Stimulated activated CD8-positive, alpha-beta memory T cell treated with anti-CD3 and anti-CD28 coated beads, Interleukin-4, amount 100 ng/mL, for 4 hours (primary cell): ENCODE results near the gene CNKSR3.

ENCODE experiments used
- DNase-seq, 2 donors: peaks; one replicate each; pipeline ENCODE4 v3.0.0-alpha.2; 2020; ENCODE audit warnings: low read depth in 2 of 2, low spot score in 1 of 2

Gene CNKSR3

DNA sequence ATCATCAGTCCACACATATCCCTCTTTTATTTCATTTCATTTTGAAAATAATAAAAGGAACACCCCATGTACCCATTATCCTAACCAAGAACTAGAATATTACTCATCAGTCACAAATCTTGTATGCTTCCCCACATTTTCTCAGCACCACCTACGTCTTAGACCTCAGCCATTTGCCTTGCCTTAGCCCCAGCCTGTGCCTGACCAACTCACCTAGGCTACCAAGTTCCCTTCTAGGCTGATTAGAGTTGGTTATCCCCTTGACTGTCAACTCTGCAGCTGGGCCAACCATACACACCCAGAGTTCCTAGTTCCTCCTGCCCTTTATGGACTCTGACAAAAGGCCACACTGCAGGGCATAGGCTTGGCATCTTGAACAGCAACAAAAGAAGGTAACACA, 120.5 kb downstream of the CNKSR3 start:
- DNase-seq: no peak

DNA sequence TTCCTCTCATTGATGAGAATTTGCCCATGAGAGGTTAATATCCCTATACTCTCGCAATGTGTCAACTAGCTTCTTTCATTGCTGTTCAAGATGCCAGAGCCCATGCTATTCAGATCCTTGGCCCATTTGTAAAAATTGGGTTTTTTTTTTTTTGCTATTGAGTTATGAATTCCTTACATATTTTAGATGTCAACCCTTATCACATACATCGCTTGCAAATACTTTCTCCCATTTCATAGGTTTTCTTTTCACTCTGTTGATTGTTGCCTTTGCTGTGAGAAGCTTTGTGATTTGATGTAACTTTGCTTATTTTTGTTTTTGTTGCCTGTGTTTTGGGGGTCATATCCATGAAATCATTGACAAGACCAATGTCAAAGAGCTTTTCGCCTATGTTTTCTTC, 121.7 kb downstream of the CNKSR3 start:
- no peak for DNase-seq

DNA sequence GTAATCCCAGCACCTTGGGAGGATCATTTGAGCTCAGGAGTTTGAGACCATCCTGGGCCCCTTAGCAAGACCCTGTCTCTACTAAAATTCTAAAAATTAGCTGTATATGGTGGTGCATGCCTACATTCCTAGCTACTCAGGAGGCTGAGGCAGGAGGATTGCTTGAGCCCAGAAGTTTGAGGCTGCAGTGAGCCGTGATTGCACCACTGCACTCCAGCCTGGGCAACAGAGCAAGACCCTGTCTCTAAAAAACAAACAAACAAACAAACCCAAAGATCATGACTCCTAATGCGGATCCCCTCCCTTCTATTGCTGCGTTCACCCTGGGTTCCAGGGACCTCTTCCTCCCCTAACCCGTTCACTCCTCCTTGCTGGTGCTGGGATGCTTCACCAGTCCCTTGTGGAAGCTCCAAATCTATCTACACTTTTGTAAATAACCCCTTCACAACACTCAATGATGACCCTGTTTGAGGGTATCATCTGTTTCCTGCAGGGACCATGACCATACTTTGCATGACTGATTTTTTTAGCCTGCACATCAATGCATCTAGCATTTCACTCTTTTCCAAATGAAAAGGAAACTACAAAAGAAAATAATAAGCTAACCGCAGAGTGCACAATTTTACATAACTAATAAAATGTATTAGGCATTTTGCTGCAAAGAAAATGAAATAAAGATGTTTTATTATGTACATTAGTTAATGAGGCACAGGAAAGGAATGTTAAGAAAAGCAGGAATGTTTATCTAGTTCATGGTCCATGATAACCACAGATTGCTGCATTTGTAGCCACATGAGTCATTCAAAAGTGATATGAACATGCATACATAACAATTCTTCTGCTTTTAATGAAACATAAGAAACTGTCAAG, 123.4 kb downstream of the CNKSR3 start:
- DNase-seq: no peak

DNA sequence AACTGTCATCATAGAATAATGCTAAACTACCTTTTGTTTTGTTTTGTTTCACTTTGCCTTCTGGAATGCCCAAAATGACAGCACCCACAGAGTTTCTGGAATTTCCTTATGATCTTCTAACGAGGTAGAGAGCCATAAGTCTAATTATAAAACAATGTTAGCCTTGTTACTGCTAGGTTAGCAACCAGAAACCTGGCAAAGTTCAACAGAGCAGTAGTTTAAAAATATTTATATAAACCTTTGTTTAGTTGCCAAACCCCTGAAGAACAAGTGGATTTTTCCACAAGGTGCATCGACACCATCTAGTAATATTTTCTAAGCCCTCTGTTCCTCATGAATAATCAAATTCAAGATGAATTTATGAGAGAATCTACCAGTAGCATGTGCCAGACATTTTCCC, 126.3 kb downstream of the CNKSR3 start:
- no peak for DNase-seq

DNA sequence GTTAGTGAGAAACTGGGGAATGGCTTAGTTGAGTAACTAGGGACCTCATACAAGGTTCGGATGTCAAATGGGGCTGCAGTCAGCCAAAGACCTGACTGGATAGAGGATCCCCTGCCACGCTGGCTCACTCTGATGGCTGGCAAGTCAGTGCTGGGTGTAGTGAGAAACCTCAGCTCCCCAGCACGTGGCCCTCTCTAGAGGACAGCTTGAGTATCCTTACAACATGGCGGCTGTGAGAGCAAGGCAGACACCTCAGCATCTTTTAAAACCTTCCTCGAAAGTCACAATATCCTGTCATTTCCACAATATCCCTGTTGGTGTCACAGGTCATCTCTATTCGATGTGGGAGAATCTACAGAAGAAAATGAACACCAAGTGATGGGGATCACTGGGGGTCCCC, 127.2 kb downstream of the CNKSR3 start:
- DNase-seq: no peak

DNA sequence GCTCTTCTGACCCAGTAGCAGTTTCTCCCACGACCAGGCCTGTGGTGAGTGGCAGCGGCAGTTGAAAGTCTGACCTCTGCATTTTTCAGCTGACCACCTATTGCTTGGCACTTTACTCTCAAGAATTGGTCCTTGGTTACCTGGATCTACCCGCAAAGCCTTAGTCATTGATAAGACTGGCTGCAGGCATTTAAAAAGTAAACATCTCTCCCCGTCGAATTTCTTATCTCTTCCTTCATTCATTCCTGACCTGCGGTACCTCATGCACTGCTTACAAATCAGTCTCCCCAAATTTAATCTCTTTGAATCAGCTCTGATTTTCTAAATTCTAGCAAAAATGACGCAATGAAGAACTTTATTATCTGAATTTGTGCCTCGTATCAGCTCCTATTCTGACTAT, 127.7 kb downstream of the CNKSR3 start:
- no peak for DNase-seq

DNA sequence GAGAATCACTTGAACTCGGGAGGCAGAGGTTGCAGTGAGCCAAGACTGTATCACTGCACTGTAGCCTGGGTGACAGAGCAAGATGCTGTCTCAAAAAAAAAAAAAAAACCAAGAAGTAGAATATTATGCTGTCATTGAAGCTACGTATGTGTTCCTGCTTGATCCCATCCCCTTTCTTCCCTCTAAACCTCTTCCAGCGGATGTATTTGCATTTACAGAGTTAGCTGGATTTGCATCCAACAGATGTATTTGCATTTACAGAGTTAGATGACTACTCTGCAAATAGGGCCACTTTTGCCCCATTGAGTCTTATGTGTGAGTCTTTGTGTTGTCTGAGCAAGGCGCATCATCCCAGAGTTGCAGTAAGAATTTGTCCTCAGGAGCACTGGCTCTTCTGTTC, 128.9 kb downstream of the CNKSR3 start:
- no peak for DNase-seq

DNA sequence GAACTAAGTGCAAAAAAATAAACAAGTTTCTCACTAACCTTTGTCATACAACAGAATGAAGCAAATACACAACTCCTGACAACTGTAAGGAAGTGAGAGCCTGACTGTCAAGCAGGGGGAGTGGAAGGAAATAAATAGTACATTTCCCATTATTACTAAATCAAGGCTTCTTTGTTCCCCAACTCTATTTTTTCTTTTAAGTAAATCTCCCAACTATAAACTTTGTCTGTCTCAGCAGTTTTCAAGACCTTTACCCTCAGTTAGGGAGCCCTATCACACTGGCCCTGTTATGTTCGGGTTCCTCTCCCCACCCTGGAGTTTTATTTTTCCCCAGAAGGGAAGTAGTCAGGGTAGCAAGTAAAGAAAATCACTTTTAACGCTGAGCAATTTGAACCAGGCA, 129.7 kb downstream of the CNKSR3 start:
- no peak for DNase-seq

DNA sequence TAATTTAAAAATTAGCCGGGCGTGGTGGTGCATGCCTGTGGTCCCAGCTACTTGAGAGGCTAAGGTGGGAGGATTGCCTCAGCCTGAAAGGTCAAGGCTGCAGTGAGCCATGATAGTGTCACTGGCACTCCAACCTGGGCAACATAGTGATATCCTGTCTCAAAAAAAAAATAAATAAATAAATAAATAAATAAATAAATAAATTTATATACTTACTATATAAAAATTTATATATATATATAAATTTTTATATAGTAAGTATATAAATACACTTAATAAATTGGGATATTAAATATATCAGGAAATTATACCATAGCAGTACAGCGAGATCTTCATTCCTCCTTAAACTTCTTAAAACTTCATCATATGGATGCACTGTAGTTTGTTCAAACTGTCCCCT, 130.9 kb downstream of the CNKSR3 start:
- DNase-seq: no peak

DNA sequence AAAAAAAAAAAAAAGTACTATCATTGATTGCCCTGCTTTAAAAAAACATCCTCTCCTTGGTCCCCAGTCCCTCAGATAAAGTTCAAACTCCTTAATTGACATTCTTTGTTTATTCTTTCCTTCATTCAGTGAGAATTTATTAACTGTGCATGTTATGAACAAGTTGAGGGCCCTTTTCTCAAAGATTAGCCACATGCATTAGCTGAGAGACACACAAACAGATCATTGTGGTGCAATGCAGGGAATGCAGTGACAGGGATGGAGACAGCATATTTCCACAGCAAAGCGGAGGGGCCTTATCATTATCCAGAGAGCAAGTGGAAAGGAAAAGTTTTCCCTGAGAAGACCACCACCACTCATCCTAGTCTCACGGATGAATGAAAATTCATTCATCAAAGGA, 132.0 kb downstream of the CNKSR3 start:
- DNase-seq: no peak

DNA sequence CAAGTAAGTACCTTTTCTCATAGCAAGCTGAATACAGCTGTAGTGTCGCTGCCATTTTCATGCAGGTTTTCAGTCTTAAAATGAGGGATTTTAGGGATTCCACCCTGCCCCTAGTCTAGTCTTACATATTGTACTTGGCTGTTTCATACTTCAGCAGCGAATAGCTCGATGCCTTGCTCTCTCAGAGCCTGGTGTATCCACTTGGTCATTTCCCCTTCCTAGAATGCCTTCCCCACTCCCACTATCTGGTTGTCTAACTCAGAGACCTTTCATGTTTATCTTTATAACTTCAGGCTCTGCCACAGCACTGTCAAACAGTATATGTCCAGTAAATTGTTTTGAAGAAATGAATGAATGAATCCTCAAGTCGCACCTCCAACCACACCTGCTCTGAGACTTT, 132.8 kb downstream of the CNKSR3 start:
- no peak for DNase-seq

DNA sequence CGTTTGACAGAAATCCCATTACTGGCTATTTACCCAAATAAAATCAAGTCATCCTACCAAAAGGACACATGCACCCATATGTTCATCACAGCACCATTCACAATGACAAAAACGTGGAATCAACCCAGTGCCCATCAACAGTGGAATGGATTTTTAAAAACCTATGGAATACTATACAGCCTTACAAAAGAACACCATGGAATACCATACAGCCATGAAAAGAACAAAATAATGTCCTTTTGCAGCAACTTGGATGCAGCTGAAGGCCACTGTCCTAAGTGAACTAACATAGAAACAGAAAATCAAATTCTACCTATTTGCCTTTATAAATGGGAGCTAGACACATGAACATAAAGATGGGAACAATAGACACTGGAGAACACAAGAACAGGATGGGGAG, 136.5 kb downstream of the CNKSR3 start:
- no peak for DNase-seq

DNA sequence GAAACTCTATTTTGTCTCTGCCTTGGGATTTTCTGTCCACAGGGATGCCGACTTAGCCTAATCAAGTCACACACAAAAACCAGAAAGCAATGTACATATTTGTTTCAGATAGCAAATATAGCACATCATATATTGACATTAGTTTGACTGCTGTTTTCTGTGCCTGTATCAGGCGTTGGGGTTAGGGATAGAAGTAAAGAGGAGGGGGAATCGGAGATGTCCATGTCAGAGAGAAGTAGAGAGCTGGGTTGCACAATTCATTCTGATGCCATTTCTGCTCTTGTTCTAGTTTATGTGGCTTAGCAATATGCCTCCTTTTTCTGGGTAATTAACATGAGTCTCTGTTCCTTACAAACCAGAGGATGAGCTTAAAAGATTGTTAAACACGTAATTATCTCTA, 139.2 kb downstream of the CNKSR3 start:
- no peak for DNase-seq

DNA sequence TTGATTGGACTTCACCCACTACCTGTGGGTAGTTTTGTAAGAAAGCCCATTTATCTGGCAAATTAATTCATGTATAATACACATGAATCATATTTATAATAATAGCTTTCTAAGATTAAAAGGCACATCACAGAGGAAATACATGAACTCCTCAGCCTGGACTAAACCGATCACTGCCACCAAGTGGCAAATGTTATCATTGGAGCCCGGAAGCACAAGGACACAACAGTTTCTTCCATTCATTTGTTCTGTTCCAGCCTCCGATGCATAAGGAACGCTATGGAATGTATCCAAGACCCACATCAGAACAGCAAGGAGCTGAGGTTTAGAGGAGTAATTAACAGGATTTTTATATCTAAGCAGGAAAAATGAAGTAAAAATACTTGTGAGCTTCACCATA, 139.9 kb downstream of the CNKSR3 start:
- no peak for DNase-seq

DNA sequence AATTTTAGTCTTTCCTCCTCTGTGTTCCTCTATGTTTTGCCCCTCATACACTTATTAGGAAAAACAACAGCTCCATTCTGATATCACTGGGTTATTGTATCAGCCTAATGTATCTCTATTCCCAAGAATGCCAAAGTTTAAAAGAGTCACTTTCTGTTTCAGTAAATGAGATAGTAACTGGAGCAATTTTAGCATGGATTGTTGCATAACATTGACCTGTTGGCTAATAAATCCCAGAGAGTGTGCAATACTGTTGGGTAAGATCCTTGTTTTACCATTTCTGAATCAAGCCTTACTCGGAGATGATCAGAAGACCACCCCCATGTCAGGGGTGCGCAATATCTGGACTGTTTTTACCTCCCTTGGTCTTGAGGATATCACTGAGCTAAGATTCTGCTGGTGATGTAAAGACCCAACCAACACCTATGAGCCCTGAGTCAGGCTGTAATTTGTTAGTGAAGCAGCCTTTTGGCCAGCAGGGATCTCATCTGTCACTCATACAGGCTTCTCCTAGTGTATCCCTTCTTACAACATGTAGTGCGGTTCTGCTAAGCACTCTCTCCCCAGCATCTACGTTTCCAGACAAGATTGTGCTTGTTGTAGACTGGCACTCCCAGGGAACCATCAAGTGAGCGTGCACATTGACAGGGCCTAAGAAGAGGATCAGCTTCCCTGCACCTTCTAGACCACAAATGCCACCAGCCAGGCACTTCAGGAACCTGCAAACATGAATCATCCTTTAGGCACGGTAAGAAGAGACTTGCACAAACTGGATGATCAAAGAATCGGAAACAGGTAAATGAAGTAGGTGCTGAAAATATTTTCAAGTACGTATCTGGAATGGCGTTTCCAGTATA, 142.4 kb downstream of the CNKSR3 start:
- DNase-seq: no peak

DNA sequence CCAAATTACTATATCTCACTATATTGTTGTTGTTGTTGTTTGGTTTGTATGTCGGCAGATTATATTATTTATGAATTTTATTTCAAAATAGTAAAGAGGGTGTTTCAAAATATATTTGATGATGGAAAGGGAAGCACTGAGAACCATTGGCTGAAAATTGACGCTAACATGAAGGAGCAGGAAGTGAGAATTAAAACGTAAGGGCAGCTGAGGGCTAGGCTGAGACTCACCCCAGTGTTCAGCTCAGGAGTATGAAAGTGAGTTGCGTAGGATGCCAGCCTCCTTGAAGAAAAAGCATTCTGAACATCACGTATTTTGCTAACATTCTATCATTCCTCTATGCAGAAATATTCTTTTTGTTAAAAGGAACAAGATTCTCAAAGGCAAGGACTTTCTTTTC, 143.1 kb downstream of the CNKSR3 start:
- DNase-seq: no peak

DNA sequence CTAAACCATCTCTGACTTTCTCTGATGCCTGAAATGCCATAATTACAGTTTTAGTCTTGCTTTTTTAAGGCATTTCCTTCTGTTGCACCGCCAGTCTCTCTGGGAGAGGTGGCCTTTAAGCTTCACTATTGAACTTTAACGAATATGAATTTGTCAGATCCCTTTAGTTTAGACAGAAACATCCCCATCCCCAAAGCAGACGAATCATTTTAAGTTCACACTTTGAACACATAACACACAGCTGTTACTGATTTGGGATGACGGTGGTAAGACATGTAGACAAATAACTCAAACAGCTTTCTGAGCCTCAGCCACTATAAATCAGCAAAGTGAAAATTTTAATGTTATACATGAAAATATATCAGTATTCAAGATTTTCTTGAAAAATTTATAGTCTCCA, 146.7 kb downstream of the CNKSR3 start:
- no peak for DNase-seq

DNA sequence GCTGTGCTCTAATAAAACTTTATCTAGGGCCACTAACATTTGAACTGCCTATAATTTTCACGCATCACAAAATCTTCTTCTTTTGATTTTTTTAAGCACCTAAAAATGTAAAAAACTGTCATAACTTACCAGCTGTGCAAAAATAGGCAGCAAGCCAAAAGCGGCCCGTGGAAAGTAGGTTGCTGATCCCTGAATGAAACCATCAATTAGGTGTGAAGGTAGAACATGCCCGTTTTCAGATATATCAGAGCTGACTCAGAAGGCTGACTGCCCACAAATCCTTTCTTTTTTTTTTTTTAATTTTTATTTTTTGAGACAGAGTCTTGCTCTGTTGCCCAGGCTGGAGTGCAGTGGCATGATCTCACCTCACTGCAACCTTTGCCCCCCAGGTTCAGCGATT, 149.0 kb downstream of the CNKSR3 start:
- no peak for DNase-seq

DNA sequence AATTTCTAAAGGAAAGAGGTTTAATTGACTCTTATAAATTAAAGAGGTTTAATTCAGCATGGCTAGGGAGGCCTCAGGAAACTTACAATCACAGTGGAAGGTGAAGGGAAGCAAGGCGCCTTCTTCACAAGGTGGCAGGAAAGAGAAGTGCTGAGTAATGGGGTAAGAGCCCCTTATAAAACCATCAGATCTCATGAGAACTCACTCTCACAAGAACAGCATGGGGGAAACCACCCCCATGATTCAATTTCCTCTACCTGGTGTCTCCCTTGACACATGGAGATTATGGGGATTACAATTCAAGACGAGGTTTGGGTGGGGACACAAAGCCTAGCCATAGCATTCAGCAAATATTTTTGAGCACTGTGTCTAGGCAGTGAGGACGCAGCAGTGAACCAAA, 150.0 kb downstream of the CNKSR3 start:
- no peak for DNase-seq

DNA sequence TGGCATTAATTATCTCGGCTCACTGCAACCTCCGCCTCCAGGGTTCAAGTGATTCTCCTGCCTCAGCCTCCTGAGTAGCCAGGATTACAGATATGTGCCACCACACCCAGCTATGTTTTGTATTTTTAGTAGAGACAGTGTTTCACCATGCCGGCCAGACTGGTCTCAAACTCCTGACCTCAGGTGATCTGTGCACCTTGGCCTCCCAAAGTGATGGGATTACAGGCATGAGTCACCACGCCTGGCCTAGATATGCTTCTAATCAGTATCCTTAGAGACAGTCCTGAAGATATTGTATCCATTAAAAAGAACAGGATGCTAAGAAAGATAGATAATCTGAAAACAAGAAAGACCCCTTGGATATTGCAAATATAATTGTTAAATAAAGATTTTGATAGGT, 150.8 kb downstream of the CNKSR3 start:
- DNase-seq: no peak

DNA sequence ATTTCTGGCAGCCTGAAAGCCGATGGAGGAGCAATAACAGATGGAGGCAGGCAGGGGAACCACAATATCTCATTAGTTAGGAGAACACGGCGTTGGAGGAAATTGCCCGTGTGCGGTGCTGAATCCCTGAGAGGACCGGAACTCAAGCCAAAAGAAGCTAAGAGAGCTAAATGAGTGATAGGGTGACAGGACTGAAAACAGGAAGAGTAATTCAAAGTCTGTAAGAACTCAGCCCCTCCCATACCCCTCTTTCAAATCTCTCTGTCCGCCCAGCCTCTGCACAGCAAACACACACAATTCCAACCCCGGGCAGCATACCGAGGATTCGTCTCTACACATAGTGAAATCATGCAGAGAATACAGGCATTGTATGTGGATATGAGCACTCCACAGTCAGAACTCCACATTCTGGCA, 151.3 kb downstream of the CNKSR3 start:
- DNase-seq: no peak

DNA sequence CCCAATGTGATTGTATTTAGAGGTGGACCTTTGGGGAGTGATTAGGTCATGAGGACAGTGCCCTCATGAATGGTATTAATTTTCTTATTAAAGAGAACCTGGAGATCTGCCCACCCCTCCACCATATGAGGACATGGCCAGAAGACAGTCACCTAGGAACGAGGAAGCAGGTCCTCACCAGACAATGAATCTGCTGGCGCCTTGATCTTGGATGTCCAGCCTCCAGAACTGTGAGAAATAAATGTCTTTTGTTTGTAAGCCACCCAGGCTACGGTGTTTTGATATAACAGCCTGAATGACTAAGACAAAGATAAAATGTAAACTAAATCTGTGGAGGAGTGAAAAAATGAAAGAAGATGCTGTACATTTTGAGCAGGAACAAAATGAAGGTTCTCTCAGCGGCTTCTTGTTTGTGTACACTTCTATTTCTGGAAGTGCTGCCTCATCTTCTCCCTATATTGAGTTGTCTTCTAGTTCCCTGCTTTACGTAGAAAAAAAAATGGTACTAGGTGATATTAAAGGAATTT, 152.4 kb downstream of the CNKSR3 start:
- no peak for DNase-seq
